Right cardiac atrium (tissue), 5 donors: ENCODE data around the gene GOLGA7B. TPM values are rescaled to one million over a fixed set of nuclear protein-coding genes. Genes with fewer than 3 reads are reported as not detected.

Experiments
- ATAC-seq, 2 donors: fragments of 200-7000 bp; cut with Tn5 transposase; one replicate each; pipeline versions ENCODE4 v1.8.0 to v1.9.1; 2020; ENCODE audit warnings: moderate library complexity in 2 of 2, mild to moderate bottlenecking in 1 of 2
- DNase-seq, 3 donors: peaks; one replicate each; pipeline ENCODE4 v3.0.0-alpha.2; 2020
- H3K27ac ChIP-seq: one replicate; pipeline ENCODE4 v1.5.1; 2013; ENCODE audit warnings: mild to moderate bottlenecking, low read length, control low read depth, moderate library complexity
- H3K27me3 ChIP-seq: one replicate; pipeline ENCODE4 v1.6.1; 2013; ENCODE audit not compliant: control insufficient read depth, insufficient read depth
- H3K4me1 ChIP-seq: one replicate; pipeline ENCODE4 v1.6.1; 2013; ENCODE audit warnings: low read length; ENCODE audit not compliant: control insufficient read depth, insufficient read depth
- H3K4me3 ChIP-seq: one replicate; pipeline ENCODE4 v1.5.1; 2013; ENCODE audit warnings: low read length, control low read depth
- H3K9me3 ChIP-seq: one replicate; pipeline ENCODE4 v1.6.1; 2013; ENCODE audit warnings: low read length; ENCODE audit not compliant: control insufficient read depth
- WGBS: extraction: QIAGEN DNeasy Blood & Tissue Kit; methylation state at CpG from one replicate; pipeline ENCODE4 v1.1.7; 2013; 5-methylcytosine and 5-hydroxymethylcytosine counted together
- intact Hi-C, 4 donors: fragments of 100-400 bp; cut with DNase I; formaldehyde crosslinking; loops; one replicate each; pipeline versions ENCODE4 v1.11.0 to v1.14.0; 2022 to 2023
- polyA plus RNA-seq: library from polyadenylated mRNA; stranded (reverse); fragments of 200-250 nt; gene quantifications from one replicate; pipeline ENCODE4 v1.2.3, GENCODE V29; 2013
- total RNA-seq, 4 donors: library from RNA; stranded (reverse); fragmentation: NEBNext Ultra II Directional; extraction: Animal tissue kit (Norgen Biotek cat#: 25700); gene quantifications; one replicate each; pipeline ENCODE4 v1.2.1, GENCODE V29; 2021
- donor health status: healthy with polysubstance abuse.
- donor health status: DM: no; HTN: yes; CAD: no.
- donor health status: DM: no; HTN: no; CAD: no.
- donor health status: DM: no; HTN: yes; CAD: no; lungs with severe emphysema.
- donor health status: DM: yes; HTN: yes; CAD: no.

Gene GOLGA7B
- total and polyA plus RNA-seq, 5 donors: 4.1 to 11.7 (median 6.7) TPM

DNA sequence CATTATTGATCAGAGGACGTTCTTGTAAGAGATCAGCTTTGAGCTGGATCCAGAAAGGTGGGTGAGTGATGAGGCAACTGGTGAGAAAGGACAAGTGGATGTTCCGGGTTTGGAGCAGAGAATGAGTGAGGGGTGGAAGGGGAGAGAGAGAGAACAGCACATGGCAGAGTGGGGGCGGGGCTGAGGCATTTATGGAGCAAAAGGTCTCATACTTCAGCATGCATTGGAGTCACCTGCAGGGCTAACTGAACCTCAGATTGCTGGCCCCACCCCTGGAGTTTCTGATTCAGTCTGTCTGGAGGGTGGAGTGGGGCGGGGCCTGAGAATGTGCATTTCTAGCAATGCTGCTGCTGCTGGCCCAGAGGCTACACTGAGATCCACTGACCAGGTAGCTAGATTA lies 71.2 kb downstream of the GOLGA7B start:
- intact Hi-C loops: loop anchor here in 2 of 4 donors (5.0 to 10.0 kb wide), 2 partner anchors 104 to 121 kb away; no protein-coding TSS in a partner anchor
- no peak overlapping the region for H3K27ac ChIP-seq
- H3K27me3 ChIP-seq: no peaks in the 10 kb centered on the region

More for the DNA sequence above, 71.2 kb downstream of the GOLGA7B start:
- DNase-seq (no peak), ATAC-seq (no peak)
- no peaks in the 10 kb centered on the region for H3K9me3 ChIP-seq
- 49% methylated on average over 4 of the region's 4 CpGs for WGBS
- no peak overlapping the region for H3K4me3 ChIP-seq
- H3K4me1 ChIP-seq: peaks cover 4% of the 10 kb centered on the region

Other genes with a start within 250 kb of the GOLGA7B start
- 10 to 100 TPM; 10.1 to 11.7 (median 11.0) TPM for gene MORN4, start 216.3 kb upstream of the GOLGA7B start, total RNA-seq
- 23.3 TPM for gene MORN4, start 216.3 kb upstream of the GOLGA7B start, polyA plus RNA-seq
- gene PI4K2A, start 209.2 kb upstream of the GOLGA7B start, total RNA-seq: 10 to 100 TPM; 11.7 to 14.7 (median 12.5) TPM
- gene PI4K2A, start 209.2 kb upstream of the GOLGA7B start, polyA plus RNA-seq: 9.3 TPM
- gene AVPI1, start 162.6 kb upstream of the GOLGA7B start, total RNA-seq: 10 to 100 TPM; 12.2 to 23.1 (median 15.7) TPM
- gene AVPI1, start 162.6 kb upstream of the GOLGA7B start, polyA plus RNA-seq: 15.4 TPM
- 10 to 100 TPM; 17.3 to 27.8 (median 21.6) TPM for gene MARVELD1, start 136.1 kb upstream of the GOLGA7B start, total RNA-seq
- 10.6 TPM for gene MARVELD1, start 136.1 kb upstream of the GOLGA7B start, polyA plus RNA-seq
- gene ZFYVE27, start 112.7 kb upstream of the GOLGA7B start, total RNA-seq: 10 to 100 TPM; 14.8 to 20.6 (median 17.7) TPM
- gene ZFYVE27, start 112.7 kb upstream of the GOLGA7B start, polyA plus RNA-seq: 16.0 TPM
- gene SFRP5, start 77.8 kb upstream of the GOLGA7B start, total RNA-seq: 100 to 1,000 TPM; 110 to 191 (median 168) TPM
- 110 TPM for gene SFRP5, start 77.8 kb upstream of the GOLGA7B start, polyA plus RNA-seq
- 10 to 100 TPM; 11.9 to 38.2 (median 14.8) TPM for gene CRTAC1, start 180.8 kb downstream of the GOLGA7B start, total RNA-seq
- gene CRTAC1, start 180.8 kb downstream of the GOLGA7B start, polyA plus RNA-seq: 7.3 TPM